A673 (cell line): ENCODE measurements around the gene CUTC. TPM values are rescaled to one million over a fixed set of nuclear protein-coding genes. Genes with fewer than 3 reads are reported as not detected.

Experiments used
- BruUV-seq: library from RNA; stranded (reverse); fragments of 400-500 nt; replicated peaks from 2 replicates; lab custom pipeline; 2021; lab: Mats Ljungman, UMichigan
- CTCF ChIA-PET: fragments of 300-600 bp; sonication (Branson Sonifier 250); formaldehyde crosslinking; loops from one replicate; lab custom pipeline; 2022; ENCODE audit warnings: antibody characterized with exemption; lab: Charles Lee
- POLR2A ChIA-PET: fragments of 300-600 bp; sonication (Branson Sonifier 250); formaldehyde crosslinking; loops from one replicate; lab custom pipeline; 2022; ENCODE audit warnings: antibody characterized with exemption; ENCODE audit not compliant: low non-redundant PET; lab: Charles Lee
- DNase-seq: peaks from one replicate; pipeline ENCODE4 v3.0.0-alpha.2; 2015; ENCODE audit warnings: low spot score
- H3K27ac ChIP-seq: fragments of 200-600 bp; sonication (generic); 2 replicates; pipeline ENCODE4 v1.5.1; 2016; ENCODE audit warnings: mixed run types, low read depth, mild to moderate bottlenecking, mixed read lengths, antibody characterized with exemption, low read length; ENCODE audit not compliant: poor library complexity, severe bottlenecking
- H3K27me3 ChIP-seq: fragments of 200-600 bp; sonication (generic); replicated peaks from 2 replicates; pipeline ENCODE4 v1.6.1; 2017; ENCODE audit warnings: mixed run types, low read depth, mild to moderate bottlenecking, mixed read lengths, antibody characterized with exemption, low read length; ENCODE audit not compliant: insufficient read depth, poor library complexity
- H3K36me3 ChIP-seq: fragments of 200-600 bp; sonication (generic); 2 replicates; pipeline ENCODE4 v1.6.1; 2016; ENCODE audit warnings: mixed run types, mild to moderate bottlenecking, mixed read lengths, antibody characterized with exemption, low read length; ENCODE audit not compliant: insufficient read depth, poor library complexity, severe bottlenecking
- H3K4me1 ChIP-seq: fragments of 200-600 bp; sonication (generic); 2 replicates; pipeline ENCODE4 v1.6.1; 2017; ENCODE audit warnings: mixed run types, mild to moderate bottlenecking, mixed read lengths, antibody characterized with exemption, low read length; ENCODE audit not compliant: insufficient read depth, poor library complexity, severe bottlenecking
- H3K4me3 ChIP-seq: fragments of 200-600 bp; sonication (generic); 2 replicates; pipeline ENCODE4 v1.5.1; 2016; ENCODE audit warnings: low read depth, mixed run types, mild to moderate bottlenecking, mixed read lengths, low read length; ENCODE audit not compliant: poor library complexity, severe bottlenecking
- H3K9me3 ChIP-seq: fragments of 200-600 bp; sonication (generic); 2 replicates; pipeline ENCODE4 v1.6.1; 2016; ENCODE audit warnings: mixed run types, low read depth, mild to moderate bottlenecking, mixed read lengths, antibody characterized with exemption, low read length; ENCODE audit not compliant: poor library complexity, severe bottlenecking
- EZH2 ChIP-seq: fragments of 200-600 bp; sonication (generic); IDR thresholded peaks from 2 replicates; pipeline ENCODE4 v1.6.1; 2017; ENCODE audit warnings: borderline replicate concordance, low read depth, mild to moderate bottlenecking, mixed read lengths, antibody characterized with exemption, low read length; ENCODE audit not compliant: poor library complexity, severe bottlenecking
- intact Hi-C: fragments of 100-400 bp; cut with micrococcal nuclease; formaldehyde crosslinking; loops from one replicate; pipeline ENCODE4 v1.10.0; 2022; ENCODE audit not compliant: unreplicated experiment
- total RNA-seq: library from RNA; stranded (reverse); gene quantifications from 2 replicates; pipeline ENCODE4 v1.2.3, GENCODE V29; 2021
- TF ChIP-seq, protein P1 (sequence below): fragments of 300-800, 200-600 bp; sonication (generic); conservative IDR thresholded peaks from 2 replicates; pipeline ENCODE4 v1.5.1; 2017; ENCODE audit warnings: low read depth, mild to moderate bottlenecking, antibody characterized with exemption, low read length, moderate library complexity, mixed read lengths

Gene CUTC
- total RNA-seq, 1 experiment from 2014 or later, result 19.2 TPM

DNA sequence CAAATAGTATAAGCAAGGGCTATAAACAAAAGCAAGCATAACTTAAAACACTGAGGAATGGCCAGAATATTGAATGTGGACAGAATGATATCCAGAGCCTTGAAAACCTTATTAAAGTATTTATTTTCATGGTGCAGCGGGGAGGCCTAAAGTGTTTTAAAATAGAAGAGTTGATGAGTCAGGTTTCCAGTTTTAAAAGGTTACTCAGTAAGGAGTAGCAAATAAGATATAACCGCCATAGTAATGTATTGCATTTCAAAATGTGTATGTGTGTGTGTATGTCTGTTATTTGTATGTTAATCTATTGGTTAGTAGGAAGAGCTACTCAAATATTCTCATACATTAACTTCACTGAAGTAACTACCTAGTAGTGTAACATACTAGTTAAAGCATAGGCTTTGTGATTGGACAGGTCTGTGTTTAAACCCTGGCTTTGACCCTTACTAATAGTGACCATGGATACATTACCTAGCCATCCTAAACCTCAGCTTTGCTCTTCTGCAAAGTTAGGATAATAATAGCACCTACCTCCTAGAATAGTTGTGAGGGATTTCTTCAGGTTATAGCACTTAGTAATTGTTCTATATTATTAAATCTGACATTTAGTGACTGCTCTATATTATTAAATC, 16.9 kb downstream of the CUTC start:
- BruUV-seq, result no TSS peak
- Histone ChIP-seq H3K4me1 (no peaks in the 10 kb centered on the region), H3K4me3 (no peak overlapping the region), H3K27ac (no peak overlapping the region), H3K36me3 (peaks cover 73% of the 10 kb centered on the region), H3K27me3 (no peaks in the 10 kb centered on the region), H3K9me3 (no peaks in the 10 kb centered on the region)
- no peak for DNase-seq
- no peak for TF ChIP-seq EZH2
- TF ChIP-seq, protein P1, sequence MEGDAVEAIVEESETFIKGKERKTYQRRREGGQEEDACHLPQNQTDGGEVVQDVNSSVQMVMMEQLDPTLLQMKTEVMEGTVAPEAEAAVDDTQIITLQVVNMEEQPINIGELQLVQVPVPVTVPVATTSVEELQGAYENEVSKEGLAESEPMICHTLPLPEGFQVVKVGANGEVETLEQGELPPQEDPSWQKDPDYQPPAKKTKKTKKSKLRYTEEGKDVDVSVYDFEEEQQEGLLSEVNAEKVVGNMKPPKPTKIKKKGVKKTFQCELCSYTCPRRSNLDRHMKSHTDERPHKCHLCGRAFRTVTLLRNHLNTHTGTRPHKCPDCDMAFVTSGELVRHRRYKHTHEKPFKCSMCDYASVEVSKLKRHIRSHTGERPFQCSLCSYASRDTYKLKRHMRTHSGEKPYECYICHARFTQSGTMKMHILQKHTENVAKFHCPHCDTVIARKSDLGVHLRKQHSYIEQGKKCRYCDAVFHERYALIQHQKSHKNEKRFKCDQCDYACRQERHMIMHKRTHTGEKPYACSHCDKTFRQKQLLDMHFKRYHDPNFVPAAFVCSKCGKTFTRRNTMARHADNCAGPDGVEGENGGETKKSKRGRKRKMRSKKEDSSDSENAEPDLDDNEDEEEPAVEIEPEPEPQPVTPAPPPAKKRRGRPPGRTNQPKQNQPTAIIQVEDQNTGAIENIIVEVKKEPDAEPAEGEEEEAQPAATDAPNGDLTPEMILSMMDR, result no peak
- ChIA-PET POLR2A (no interaction called here), CTCF (no interaction called here)
- intact Hi-C loops, result no loop called here

DNA sequence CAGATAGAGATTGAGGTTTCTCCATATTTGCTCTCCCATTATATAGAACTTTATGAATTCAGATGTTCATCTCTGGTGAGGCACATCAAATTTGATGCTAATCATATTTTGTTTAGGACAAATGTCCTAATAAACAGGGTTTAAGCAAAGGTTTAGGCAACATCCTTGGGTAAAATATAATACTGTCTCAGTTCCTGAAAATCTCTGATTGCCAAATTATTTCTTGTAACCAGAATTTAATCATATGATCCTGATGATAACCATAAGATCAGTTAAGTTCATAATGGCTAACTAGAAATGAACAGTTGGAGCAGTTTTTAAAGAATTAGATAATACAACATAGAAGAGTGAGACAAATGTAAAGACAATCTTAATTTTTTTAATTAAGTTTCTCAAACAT, 18.6 kb downstream of the CUTC start:
- POLR2A ChIA-PET, result no interaction called here

DNA sequence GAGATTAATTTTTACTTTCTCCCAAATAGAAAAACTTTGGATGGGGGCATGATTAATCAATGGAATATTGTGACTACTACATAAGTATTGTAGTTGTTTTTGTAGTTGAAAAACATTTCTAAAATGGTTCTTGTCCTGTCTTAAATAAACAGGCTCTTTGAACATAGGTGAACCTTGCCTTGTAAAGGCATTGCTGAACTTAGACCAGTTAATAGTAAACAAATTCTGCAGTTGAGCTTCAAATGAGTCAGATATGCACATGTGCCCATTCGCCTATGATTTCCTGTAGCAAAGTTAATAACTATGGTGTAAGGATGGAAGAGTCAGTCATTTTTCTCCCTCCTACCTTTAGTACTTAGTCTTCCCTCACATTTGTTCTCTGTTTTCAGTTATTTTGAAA, 22.6 kb downstream of the CUTC start:
- POLR2A ChIA-PET, result no interaction called here

More for the DNA sequence above, 18.6 kb downstream of the CUTC start:
- no peaks in the 10 kb centered on the region for H3K4me1 ChIP-seq
- no peak overlapping the region for H3K27ac ChIP-seq
- H3K9me3 ChIP-seq, result no peaks in the 10 kb centered on the region
- DNase-seq, result no peak
- H3K4me3 ChIP-seq, result no peak overlapping the region
- no TSS peak for BruUV-seq
- intact Hi-C loops, result no loop called here
- peaks cover 67% of the 10 kb centered on the region for H3K36me3 ChIP-seq
- H3K27me3 ChIP-seq, result no peaks in the 10 kb centered on the region
- CTCF ChIA-PET, result no interaction called here
- no peak for TF ChIP-seq EZH2
- TF ChIP-seq, protein P1, result no peak

More for the DNA sequence above, 22.6 kb downstream of the CUTC start:
- Histone ChIP-seq H3K9me3 (no peaks in the 10 kb centered on the region), H3K27ac (no peak overlapping the region), H3K4me3 (no peak overlapping the region), H3K4me1 (peaks cover 27% of the 10 kb centered on the region), H3K27me3 (no peaks in the 10 kb centered on the region), H3K36me3 (peaks cover 48% of the 10 kb centered on the region)
- intact Hi-C loops, result no loop called here
- no peak for TF ChIP-seq EZH2
- TF ChIP-seq, protein P1, result no peak
- no TSS peak for BruUV-seq
- CTCF ChIA-PET, result no interaction called here
- DNase-seq, result no peak
